Parathyroid adenoma (tissue), 2 donors: ENCODE data around the gene KRT79.

Experiments
- H2AFZ ChIP-seq: fragments of 300-600 bp; sonication (generic); one replicate; pipeline ENCODE4 v1.7.0; 2017; ENCODE audit warnings: antibody characterized with exemption, mild to moderate bottlenecking
- H3K27ac ChIP-seq: fragments of 300-600 bp; sonication (generic); one replicate; pipeline ENCODE4 v1.7.0; 2017
- H3K27me3 ChIP-seq: fragments of 300-600 bp; sonication (generic); one replicate; pipeline ENCODE4 v1.7.0; 2017; ENCODE audit warnings: low read length; ENCODE audit not compliant: control insufficient read depth, insufficient read depth
- H3K36me3 ChIP-seq: fragments of 300-600 bp; sonication (generic); one replicate; pipeline ENCODE4 v1.7.0; 2017; ENCODE audit warnings: low read length; ENCODE audit not compliant: control insufficient read depth, insufficient read depth
- H3K4me1 ChIP-seq: fragments of 300-600 bp; sonication (generic); one replicate; pipeline ENCODE4 v1.7.0; 2017; ENCODE audit warnings: control low read depth
- H3K4me2 ChIP-seq: fragments of 300-600 bp; sonication (generic); one replicate; pipeline ENCODE4 v1.7.0; 2017; ENCODE audit warnings: low read length
- H3K4me3 ChIP-seq: fragments of 300-600 bp; sonication (generic); one replicate; pipeline ENCODE4 v1.7.0; 2017; ENCODE audit warnings: low read depth, low read length
- H3K79me2 ChIP-seq: fragments of 300-600 bp; sonication (generic); one replicate; pipeline ENCODE4 v1.7.0; 2017; ENCODE audit warnings: control low read depth
- H3K9ac ChIP-seq: fragments of 300-600 bp; sonication (generic); one replicate; pipeline ENCODE4 v1.7.0; 2017; ENCODE audit warnings: mild to moderate bottlenecking
- H3K9me3 ChIP-seq: fragments of 300-600 bp; sonication (generic); one replicate; pipeline ENCODE4 v1.7.0; 2017; ENCODE audit warnings: low read length; ENCODE audit not compliant: control insufficient read depth
- TF ChIP-seq, protein P1 (sequence below): fragments of 300-600 bp; sonication (generic); IDR thresholded peaks from one replicate; pipeline ENCODE4 v1.7.0; 2017; ENCODE audit warnings: antibody characterized with exemption, mild to moderate bottlenecking
- donor health status: primary hyperparathyroidism.

KRT79 gene

DNA sequence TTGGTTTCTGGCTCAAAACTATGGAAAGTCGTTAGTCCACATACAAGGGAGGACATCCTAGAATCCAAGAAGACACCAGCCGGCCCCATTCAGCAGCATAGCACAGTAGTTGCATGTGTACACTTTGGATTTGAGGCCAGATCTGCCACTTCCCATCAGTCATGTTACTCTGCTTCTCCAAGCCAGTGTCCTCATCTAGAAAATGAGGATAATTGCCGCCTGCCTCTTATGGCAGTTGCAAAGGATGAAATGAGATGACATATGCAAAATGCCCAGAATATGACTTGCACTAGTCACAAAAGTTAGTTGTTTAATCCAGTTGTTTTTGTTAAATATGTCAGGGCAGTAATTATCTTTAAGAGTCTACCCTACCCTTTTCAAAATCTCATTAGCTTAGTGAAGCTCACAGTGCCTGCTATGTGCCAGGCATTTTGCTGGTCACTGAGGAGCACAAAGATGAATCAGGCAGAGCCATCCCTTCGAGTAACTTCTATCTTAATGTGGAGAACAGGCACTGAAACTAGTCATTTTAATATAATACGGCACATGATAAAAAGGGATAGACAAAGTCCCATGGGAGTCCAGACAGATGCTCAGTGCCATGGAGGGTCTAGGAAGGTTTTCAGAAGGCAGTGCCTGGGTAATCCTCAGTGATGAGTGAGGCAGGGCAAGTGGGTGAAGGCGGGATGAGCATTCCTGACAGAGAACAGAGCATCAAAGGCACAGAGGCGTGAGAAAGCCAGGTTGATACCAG lies 50.4 kb downstream of the KRT79 start:
- H3K79me2 ChIP-seq = no peaks in the 10 kb centered on the region
- no peak overlapping the region for H3K4me3 ChIP-seq
- no peaks in the 10 kb centered on the region for H3K9me3 ChIP-seq
- no peaks in the 10 kb centered on the region for H3K27me3 ChIP-seq
- no peak overlapping the region for H3K27ac ChIP-seq
- H3K4me1 ChIP-seq = no peaks in the 10 kb centered on the region
- no peak overlapping the region for H3K9ac ChIP-seq
- no peaks in the 10 kb centered on the region for H3K36me3 ChIP-seq
- no peak overlapping the region for H3K4me2 ChIP-seq
- H2AFZ ChIP-seq = no peak overlapping the region
- TF ChIP-seq, protein P1, sequence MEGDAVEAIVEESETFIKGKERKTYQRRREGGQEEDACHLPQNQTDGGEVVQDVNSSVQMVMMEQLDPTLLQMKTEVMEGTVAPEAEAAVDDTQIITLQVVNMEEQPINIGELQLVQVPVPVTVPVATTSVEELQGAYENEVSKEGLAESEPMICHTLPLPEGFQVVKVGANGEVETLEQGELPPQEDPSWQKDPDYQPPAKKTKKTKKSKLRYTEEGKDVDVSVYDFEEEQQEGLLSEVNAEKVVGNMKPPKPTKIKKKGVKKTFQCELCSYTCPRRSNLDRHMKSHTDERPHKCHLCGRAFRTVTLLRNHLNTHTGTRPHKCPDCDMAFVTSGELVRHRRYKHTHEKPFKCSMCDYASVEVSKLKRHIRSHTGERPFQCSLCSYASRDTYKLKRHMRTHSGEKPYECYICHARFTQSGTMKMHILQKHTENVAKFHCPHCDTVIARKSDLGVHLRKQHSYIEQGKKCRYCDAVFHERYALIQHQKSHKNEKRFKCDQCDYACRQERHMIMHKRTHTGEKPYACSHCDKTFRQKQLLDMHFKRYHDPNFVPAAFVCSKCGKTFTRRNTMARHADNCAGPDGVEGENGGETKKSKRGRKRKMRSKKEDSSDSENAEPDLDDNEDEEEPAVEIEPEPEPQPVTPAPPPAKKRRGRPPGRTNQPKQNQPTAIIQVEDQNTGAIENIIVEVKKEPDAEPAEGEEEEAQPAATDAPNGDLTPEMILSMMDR = no peak

DNA sequence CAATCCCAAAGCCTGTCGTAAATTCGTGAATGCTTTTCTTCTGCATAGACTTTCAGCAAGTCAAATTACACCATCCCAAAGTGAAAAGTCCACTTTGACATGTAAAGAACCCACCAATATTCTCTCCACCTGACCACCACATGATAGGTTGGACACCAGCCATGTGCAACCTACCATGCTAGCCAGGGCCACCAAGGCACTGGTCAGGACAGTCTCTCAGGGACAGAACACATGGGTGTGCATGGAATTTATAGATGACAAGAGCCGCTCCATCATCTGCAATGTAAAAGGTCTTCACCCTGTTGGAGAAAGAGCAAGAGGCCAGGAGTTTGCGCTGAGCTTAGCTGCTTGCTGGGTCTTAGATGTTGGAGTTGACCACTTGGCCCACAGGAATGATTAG lies 51.6 kb downstream of the KRT79 start:
- no peak overlapping the region for H3K4me2 ChIP-seq
- H3K4me3 ChIP-seq = no peak overlapping the region
- H3K4me1 ChIP-seq = no peaks in the 10 kb centered on the region
- no peak overlapping the region for H2AFZ ChIP-seq
- TF ChIP-seq, protein P1 = no peak
- no peaks in the 10 kb centered on the region for H3K36me3 ChIP-seq
- no peaks in the 10 kb centered on the region for H3K79me2 ChIP-seq
- H3K27me3 ChIP-seq = no peaks in the 10 kb centered on the region
- H3K9me3 ChIP-seq = no peaks in the 10 kb centered on the region
- H3K9ac ChIP-seq = no peak overlapping the region
- no peak overlapping the region for H3K27ac ChIP-seq

DNA sequence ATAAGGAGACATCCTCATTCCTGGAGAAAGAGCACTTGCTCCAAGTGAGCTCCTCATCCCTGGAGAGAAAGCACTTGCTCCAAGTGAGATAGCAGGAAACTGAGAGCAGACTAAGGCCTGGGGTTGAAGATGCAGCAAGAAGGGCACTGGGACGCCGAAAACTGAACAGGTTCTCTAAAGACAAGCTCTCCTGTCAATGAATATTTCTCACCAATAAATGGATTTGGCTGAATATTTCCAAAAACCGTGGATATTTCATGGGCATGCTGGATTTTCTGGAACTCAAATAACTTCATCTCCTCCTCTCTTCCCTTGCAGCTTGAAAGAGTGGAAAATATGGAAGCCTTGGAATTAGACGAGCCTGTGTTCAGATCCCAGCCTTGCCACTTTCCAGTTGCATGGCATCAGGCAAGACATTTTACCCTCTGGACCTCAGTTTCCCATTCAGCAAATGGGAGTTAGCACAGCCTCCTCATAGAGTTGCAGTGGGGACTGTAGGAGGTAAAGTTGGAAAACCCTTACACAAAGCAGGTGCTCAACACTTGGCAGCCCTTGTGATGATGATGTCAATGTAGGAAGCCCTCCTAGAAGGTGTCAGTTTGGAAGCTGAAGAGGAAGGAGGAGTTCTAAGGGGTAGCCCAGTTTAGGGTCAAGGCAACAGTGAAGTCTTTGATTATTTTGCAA lies 52.6 kb downstream of the KRT79 start:
- no peaks in the 10 kb centered on the region for H3K36me3 ChIP-seq
- no peaks in the 10 kb centered on the region for H3K9me3 ChIP-seq
- no peaks in the 10 kb centered on the region for H3K4me1 ChIP-seq
- TF ChIP-seq, protein P1 = no peak
- no peak overlapping the region for H3K4me2 ChIP-seq
- H2AFZ ChIP-seq = no peak overlapping the region
- no peaks in the 10 kb centered on the region for H3K79me2 ChIP-seq
- H3K4me3 ChIP-seq = no peak overlapping the region
- no peak overlapping the region for H3K27ac ChIP-seq
- no peak overlapping the region for H3K9ac ChIP-seq
- H3K27me3 ChIP-seq = no peaks in the 10 kb centered on the region

DNA sequence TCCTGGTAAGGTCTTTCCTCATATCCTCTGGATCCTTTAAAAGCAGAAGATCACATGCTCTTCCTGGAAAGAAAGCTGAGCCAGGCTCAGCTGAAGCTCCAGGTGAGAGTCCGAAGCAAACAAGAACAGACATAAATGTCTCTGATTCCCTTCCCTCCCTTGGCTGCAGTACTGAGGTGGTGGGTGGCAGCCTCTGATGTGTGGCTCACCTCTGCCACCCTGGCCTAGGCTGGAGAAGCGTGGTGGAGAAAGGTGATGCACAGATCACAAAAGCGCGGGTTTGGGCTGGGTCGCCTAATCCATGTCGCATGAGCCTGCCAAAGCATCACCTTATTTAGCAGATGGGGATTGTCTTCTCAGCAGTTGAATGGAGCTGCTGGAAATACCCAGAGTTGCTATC lies 54.2 kb downstream of the KRT79 start:
- no peak overlapping the region for H3K9ac ChIP-seq
- no peaks in the 10 kb centered on the region for H3K4me1 ChIP-seq
- no peak overlapping the region for H2AFZ ChIP-seq
- H3K27me3 ChIP-seq = no peaks in the 10 kb centered on the region
- H3K4me3 ChIP-seq = no peak overlapping the region
- H3K4me2 ChIP-seq = no peak overlapping the region
- H3K27ac ChIP-seq = no peak overlapping the region
- no peaks in the 10 kb centered on the region for H3K36me3 ChIP-seq
- no peaks in the 10 kb centered on the region for H3K9me3 ChIP-seq
- TF ChIP-seq, protein P1 = no peak
- no peaks in the 10 kb centered on the region for H3K79me2 ChIP-seq
